ENCODE measurements around the gene PDGFB.

- TF ChIP-seq EZH2 (IDR thresholded peaks at IDR 0.05; ENCODE audit: borderline replicate concordance, insufficient read depth, low read depth, low read length, poor library complexity, severe bottlenecking) (no peak), CTCF (IDR thresholded peaks at IDR 0.05) (no peak)
Observed at GRCh38 chr22:39250838-39251237, 6.1 kb upstream of the PDGFB start.

All from B cell (primary cell).